ENCODE measurements around the gene GCFC2.

DNA sequence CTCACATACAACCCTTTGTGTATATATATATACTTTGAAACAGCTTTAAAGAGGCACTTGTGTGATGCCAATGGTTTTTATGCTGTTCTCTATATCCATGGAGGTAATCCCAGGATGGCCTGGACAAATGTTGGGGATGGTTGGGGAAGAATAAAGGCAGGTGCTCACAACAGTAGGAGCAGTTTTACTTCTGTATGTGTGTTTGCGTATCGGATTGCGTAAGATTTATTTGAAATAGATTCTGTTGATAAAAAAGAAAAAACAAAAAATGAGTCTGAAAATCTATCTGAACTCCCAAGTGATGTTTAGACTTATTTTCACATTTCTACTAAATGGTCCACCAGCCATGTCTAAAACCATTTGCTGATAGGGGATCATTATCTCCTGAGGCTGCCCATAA, 34.8 kb downstream of the GCFC2 start:
- TF ChIP-seq OSR1 (CRISPR knock-in tag; IDR thresholded peaks at IDR 0.05) (no peak), CREB5 (CRISPR knock-in tag; IDR thresholded peaks at IDR 0.05; ENCODE audit: low read depth) (no peak), CSDC2 (CRISPR knock-in tag; IDR thresholded peaks at IDR 0.05) (no peak), TSHZ2 (CRISPR knock-in tag; IDR thresholded peaks at IDR 0.05) (no peak), SNAI2 (CRISPR knock-in tag; IDR thresholded peaks at IDR 0.05) (no peak), ZNF8 (CRISPR knock-in tag; IDR thresholded peaks at IDR 0.05) (no peak), ZFP30 (CRISPR knock-in tag; IDR thresholded peaks at IDR 0.05) (no peak), ZFP3 (CRISPR knock-in tag; IDR thresholded peaks at IDR 0.05) (no peak), ZNF70 (CRISPR knock-in tag; IDR thresholded peaks at IDR 0.05) (no peak)
- TF ChIP-seq, protein P1, sequence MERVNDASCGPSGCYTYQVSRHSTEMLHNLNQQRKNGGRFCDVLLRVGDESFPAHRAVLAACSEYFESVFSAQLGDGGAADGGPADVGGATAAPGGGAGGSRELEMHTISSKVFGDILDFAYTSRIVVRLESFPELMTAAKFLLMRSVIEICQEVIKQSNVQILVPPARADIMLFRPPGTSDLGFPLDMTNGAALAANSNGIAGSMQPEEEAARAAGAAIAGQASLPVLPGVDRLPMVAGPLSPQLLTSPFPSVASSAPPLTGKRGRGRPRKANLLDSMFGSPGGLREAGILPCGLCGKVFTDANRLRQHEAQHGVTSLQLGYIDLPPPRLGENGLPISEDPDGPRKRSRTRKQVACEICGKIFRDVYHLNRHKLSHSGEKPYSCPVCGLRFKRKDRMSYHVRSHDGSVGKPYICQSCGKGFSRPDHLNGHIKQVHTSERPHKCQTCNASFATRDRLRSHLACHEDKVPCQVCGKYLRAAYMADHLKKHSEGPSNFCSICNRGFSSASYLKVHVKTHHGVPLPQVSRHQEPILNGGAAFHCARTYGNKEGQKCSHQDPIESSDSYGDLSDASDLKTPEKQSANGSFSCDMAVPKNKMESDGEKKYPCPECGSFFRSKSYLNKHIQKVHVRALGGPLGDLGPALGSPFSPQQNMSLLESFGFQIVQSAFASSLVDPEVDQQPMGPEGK (CRISPR knock-in tag; IDR thresholded peaks at IDR 0.05; ENCODE audit: borderline replicate concordance), result no peak
